Prostate gland (tissue), 2 donors: Measurements from ENCODE around the gene ATXN2.

Source experiments
- POLR2A ChIP-seq: fragments of 450-650 bp; IDR thresholded peaks from one replicate; pipeline ENCODE4 v1.6.1; 2016; ENCODE audit warnings: antibody characterized with exemption, mild to moderate bottlenecking
- TF ChIP-seq, protein P1 (sequence below), 4 experiments: fragments of 200-600 bp in 2 of 4; fragments of 450-650 bp in 2 of 4; sonication (generic) in 2 of 4; IDR thresholded peaks; 1 replicate in 3 of 4; 2 replicates in 1 of 4; pipeline ENCODE4 v1.5.1; 2016 to 2019; ENCODE audit warnings: antibody characterized with exemption in 4 of 4, mild to moderate bottlenecking in 2 of 4, moderate library complexity in 2 of 4

- TF ChIP-seq, protein P1, sequence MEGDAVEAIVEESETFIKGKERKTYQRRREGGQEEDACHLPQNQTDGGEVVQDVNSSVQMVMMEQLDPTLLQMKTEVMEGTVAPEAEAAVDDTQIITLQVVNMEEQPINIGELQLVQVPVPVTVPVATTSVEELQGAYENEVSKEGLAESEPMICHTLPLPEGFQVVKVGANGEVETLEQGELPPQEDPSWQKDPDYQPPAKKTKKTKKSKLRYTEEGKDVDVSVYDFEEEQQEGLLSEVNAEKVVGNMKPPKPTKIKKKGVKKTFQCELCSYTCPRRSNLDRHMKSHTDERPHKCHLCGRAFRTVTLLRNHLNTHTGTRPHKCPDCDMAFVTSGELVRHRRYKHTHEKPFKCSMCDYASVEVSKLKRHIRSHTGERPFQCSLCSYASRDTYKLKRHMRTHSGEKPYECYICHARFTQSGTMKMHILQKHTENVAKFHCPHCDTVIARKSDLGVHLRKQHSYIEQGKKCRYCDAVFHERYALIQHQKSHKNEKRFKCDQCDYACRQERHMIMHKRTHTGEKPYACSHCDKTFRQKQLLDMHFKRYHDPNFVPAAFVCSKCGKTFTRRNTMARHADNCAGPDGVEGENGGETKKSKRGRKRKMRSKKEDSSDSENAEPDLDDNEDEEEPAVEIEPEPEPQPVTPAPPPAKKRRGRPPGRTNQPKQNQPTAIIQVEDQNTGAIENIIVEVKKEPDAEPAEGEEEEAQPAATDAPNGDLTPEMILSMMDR (IDR thresholded peaks at IDR 0.05): peak in 3 of 4 experiments; percentile 26 to 61 (median 61)
- no peak for TF ChIP-seq POLR2A
Observed at GRCh38 chr12:111405149-111405858, 193.8 kb downstream of the ATXN2 start.
